SKM-1 (cell line): ENCODE results near the gene ACIN1.

ENCODE experiments used
- DNase-seq: peaks from one replicate; lab custom pipeline; 2025; ENCODE audit not compliant: unreplicated experiment; lab: John Stamatoyannopoulos, UW

The ACIN1 gene

DNA sequence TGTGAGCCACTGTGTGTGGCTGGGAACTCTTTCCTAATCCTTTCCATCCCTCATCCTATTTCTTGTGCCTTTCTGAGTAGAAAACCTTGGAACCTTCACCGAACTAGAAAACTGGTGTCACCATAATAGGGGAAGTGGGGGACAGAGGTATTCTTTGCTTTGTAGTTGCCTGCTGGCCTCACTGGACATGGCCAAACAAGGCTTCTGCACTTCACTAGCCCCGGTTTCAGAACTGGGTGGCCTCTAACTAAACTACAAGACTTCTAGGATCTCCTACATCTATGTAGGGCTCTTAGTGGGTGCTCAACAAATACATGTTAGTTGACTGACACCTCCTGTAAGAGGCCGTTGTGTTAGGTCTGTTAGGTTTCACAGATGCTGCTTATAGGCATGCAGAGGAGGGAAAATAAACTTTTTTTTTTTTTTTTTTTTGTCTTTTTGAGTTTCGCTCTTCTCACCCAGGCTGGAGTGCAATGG, 10.4 kb upstream of the ACIN1 start:
- DNase-seq: no peak

GRCh38 chr14:23104591-23105347, 9.8 kb upstream of the ACIN1 start, which contains the start of gene CIROP:
TSS of gene CIROP (minus strand) at chr14:23104989. CDS start at chr14:23104920, 69 bp downstream.
- DNase-seq: no peak

- DNase-seq: no peak
Measured at GRCh38 chr14:23104070-23104590, 9.2 kb upstream of the ACIN1 start.

DNA sequence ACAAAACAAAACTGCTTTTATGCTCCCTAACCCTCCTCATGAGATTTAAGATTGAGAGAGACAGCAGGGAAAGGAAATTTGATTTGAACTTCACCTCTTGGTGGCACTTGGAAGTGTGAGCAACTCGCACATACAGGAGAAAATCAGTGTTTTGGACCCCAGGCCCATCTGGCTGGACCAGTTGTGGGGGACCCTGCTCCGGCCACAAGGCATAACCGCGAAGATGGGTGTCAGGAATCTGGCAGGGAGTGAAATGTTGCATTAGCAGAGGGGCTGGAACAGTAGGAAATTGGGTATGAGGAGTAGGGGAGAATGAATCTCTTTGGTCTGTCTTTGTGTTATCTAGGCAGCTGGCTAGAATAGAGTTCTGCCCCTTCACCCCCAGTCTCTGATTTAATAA, 8.6 kb upstream of the ACIN1 start:
- DNase-seq: no peak

- no peak for DNase-seq
Measured at GRCh38 chr14:23102801-23103200, 7.9 kb upstream of the ACIN1 start.

DNA sequence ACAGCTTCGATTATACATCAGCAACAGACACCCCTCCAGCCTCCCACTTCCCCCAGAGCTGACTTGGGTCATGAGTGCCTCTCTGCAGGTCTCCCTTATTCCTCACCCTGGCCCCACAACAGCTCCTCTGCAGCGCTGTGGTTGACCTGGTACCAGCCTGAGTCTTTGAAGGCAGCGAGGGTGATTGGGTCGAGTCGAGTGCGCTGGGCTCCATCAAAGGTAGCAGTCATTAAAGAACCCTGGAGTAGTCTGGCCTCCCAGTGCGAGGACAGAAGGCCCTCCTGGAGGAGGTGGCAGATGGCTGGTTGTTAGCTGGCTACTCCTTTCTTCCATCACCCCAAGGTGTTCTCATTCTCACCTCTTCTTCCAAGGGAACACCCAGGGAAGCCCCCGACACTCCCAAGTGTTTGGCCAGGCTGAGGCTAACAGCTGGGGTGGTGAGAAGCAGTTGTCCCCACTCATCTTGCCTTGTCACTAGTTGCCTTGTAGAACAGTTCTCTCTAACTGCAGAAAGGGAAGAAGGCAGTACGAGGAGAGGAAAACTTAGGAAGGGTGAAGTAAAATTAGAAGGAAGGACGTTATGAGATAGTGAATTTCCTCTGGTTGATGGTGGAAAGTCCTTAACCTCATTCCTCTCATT, 7.2 kb upstream of the ACIN1 start:
- DNase-seq: no peak

DNA sequence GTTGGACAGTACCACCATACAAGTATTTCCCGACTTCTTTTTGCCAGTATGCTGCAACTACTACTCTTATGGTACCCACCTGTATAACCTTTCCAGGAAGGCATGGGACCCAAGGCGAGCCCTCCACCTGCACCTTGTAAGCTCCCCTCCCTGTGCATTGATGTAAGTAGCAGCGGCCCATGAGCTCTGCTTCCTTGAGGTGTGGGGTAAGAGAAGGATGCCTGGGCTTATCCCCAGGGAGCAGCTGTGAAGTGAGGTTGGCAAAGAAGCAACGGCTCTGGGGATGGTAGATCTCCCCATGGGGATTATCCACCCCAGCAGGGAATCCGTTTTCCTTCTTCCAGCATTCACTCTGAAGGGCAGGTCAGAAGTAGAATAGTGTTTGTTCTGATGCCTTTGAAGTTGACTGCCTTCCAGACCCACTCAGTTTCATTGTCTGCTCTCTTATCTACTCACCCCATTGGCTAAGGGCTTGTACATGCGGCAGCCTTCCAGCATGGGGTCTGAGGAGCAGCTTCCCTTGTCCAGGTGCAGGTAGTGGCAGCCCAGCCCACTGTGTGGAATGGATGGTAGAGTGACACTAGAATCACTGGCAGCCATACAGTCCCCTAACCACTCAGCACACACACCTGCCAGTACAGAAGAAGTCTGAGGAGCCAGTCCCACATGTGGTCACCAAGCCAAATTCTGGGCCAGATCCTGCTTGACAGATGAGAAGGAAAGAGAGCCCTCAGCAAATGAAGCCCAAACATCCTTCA, 6.5 kb upstream of the ACIN1 start:
- no peak for DNase-seq

GRCh38 chr14:23099212-23099861, 4.4 kb upstream of the ACIN1 start:
- DNase-seq: no peak

DNA sequence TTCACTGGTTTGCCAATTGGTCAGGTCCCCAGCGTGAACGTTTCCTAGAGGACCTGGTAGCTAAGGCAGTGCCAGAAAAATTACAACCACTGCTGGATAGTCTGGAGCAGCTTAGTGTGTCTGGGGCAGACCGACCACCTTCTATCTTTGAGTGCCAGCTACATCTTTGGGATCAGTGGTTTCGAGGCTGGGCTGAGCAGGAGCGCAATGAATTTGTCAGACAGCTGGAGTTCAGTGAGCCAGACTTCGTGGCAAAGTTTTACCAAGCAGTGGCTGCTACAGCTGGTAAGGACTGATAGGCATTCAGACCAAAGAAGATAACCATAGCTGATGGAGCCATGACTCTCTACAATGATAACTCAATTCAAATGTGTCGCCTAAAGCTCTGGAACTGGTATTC, 2.9 kb upstream of the ACIN1 start:
- DNase-seq: no peak

DNA sequence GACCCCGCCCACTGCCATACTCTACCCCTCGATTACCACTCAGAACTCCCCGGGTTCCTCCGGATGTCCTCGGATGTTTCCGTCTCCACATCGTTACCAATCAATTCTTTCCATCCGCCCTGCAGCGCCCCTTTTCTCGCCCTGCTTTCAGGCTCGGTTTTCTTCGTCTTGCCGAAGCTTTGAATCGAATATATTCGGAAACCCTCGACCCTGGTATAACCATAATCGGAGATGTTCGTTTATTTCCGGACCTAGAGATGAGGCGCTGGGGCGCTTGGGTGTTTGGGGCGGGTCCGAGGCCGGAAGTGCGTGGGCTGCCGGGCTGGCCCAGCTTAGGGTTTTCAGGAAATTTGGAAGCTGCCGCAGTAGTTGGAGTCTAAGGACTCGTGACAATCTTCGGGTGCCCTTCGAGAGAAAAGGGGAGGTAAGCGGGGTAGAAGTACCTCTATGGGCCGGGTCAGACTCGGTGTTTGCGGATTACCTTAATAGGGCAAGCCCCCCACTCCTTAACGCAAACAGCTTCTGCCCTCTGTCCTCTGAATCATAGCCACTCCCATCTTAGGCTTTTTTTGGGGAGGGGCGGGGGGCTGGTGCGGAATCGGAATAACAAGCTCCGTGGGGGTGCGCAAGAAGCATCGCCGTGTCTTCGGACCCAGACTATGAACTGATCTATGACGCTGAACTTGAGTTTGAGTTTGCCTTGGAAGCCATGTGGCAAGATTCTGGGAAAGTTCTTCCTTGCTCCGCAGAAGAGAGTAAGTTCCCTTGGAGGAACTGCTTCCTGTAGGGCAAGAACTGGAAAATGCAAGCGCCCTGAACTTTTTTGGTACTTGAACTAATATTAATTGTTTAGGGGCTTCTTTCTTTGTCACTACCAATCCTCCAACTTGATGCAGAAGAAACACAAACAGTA, 516 bp upstream of the ACIN1 start, which contains the start of gene C14orf119:
TSS of gene C14orf119 (plus strand) at position 310 of the 913 bp plus-strand sequence. CDS start 2,154 bp downstream, outside the sequence.
- no peak for DNase-seq

GRCh38 chr14:23093991-23094665, 808 bp downstream of the ACIN1 start:
- no peak for DNase-seq

DNA sequence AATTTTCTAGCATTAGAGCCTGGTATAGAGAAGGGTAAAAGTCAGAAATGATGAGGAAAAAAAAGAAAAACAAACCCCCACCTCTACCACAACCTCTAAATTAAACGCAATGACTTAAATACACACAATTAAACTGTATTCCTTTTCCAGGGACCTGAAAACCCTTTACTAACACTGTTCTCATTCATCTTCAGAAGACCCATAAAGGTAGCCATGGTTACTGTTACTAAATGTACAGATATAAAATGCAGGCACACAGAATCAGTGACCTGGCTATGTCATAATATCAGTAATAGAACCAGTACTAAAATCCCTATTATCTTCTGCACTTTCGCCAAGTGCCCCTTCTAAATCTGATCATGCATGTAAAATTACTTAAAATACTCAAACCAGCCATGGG, 1.4 kb downstream of the ACIN1 start:
- DNase-seq: no peak

GRCh38 chr14:23093104-23093503, 1.8 kb downstream of the ACIN1 start:
- DNase-seq: no peak

DNA sequence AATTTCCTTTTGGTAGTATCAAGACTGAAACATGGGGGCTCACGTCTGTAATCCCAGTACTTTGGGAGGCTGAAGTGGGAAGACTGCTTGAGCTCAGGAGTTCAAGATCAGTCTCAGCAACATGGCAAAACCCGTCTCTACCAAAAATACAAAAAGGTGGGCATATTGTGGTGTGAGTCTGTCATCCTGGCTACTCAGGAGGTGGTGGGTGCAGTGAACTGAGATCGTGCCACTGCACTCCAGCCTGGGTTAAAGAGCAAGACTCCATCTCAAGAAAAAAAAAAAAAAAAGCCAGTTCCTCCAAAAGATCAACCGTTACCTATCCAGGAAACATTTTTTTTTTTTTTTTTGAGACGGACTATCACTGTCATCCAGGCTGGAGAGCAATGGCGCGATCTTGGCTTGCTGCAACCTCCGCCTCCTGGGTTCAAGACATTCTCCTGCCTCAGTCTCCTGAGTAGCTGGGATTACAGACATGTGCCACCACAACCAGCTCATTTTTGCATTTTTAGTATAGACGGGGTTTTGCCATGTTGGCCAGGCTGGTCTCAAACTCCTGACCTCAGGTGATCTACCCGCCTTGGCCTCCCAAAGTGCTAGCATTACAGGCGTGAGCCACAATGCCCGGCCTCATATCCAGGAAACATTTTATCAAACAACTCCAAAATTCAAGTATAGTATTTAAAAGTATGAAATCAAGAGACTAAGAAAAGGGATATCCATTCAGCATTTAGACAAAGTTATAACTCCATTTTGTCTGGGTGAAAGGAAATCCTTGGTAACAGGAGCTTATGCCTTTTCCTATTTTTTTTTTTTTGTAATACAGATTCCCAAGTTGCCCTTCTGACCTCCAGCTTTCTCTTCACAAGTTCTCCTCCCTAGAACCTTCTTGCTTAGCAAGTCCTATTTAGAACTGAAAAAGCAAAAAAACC, 3.4 kb downstream of the ACIN1 start:
- no peak for DNase-seq

GRCh38 chr14:23090254-23090636, 4.7 kb downstream of the ACIN1 start:
- DNase-seq: no peak

DNA sequence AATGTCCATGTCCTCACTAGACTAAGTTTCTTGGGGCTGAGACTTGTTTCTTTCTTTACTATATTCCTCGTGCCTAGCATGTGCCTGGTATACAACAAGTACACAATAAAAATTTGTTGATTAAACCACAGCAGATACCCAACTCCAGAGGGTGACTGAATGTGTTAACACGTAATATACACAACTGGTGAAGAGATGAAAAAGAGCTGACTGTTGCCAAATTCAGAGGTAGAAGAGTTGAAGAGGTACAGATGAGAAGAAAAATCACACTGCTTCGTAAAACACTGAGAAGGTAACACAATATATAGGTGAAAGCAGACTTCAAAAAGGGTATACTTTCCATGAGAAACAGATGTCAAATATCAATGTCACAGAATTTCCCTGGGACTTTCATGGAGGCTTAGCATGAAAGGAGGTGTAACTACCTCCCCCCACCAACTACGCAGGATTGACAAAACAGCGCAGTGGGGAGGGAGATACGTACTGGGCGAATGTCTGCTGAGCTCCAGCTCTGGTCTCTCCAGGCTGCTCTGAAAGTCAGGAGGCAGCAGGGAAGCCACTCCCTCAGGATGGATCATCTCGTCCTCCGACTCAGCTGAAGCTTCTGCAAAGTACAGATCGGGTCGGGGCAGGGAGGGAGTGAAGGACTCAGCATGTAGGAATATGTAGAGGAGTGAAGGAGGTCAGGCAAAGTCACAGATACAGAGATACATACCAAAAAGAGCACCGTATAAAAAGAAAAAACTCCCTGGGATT, 5.3 kb downstream of the ACIN1 start:
- DNase-seq: no peak

- DNase-seq: no peak
Measured at GRCh38 chr14:23086565-23086964, 8.4 kb downstream of the ACIN1 start.

DNA sequence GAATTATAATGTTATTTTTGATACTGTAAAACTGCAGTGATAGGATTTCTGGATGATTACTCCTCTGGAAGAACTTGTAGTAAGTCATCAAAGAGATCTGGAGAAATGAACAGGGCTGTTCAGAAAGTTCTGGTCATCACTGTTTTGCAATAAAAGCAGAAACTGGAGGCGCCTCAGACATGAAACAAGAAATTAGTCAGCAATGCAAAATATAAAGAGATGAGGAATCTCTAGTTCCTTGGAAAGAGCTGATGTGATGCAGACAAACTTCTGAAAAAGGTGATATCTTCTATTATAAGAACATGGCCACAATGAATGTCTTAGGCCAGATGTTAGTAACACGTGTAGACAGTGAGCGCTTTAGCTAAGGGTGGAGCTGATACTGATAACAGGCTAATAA, 9.5 kb downstream of the ACIN1 start:
- DNase-seq: no peak
